HG02798 (cell line): ENCODE measurements around the gene SELENOF.
A peak's percentile ranks its signal among the peaks of the same experiment; 100 is the strongest.
"Not testable (repeated sequence)": the region's sequence is repeated elsewhere in the genome, so short reads cannot be mapped to it uniquely, and the experiment has no call there.

Experiments used
- ATAC-seq: cut with Tn5 transposase; IDR thresholded peaks from one replicate; pipeline ENCODE4 v1.9.1; 2021; ENCODE audit warnings: mild to moderate bottlenecking; ENCODE audit not compliant: unreplicated experiment, poor library complexity

The SELENOF gene

DNA sequence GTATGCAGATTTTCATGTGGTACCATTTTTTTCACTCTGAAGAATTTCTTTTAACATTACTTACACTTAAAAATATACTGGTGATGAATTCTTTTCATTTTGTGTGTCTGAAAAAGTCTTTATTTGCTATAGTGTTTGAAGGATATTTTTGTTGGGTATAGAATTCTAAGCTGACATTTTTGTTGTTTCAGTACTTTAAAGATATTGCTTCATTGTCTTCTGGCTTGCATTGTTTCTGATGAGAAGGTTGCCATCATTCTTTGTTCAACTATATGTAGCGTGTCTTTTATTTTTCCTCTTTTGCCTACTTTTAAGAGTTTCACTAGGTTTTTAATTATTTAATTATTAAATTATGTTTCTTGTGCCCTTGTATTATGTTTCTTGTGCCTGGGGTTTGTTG is 8.5 kb upstream of the SELENOF start:
- no peak for ATAC-seq

DNA sequence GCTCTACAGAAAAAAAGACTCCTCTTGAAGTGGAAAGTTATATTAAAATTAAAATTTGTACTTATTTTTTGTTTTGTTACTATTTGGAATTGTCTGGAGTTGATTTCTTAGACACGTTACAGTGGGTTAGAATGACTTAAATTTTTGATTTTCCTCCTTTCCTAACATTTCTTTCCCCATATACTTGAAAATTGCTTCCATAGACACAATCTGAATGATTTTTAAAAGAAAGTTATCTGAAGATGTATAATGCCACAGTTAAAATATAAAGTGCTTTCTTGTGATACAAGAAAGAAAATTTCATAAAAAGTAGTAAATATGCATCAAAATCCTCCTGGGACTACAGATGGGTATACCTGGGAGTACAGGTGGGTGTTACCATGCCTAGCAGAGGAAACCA is 2.8 kb upstream of the SELENOF start:
- no peak for ATAC-seq

DNA sequence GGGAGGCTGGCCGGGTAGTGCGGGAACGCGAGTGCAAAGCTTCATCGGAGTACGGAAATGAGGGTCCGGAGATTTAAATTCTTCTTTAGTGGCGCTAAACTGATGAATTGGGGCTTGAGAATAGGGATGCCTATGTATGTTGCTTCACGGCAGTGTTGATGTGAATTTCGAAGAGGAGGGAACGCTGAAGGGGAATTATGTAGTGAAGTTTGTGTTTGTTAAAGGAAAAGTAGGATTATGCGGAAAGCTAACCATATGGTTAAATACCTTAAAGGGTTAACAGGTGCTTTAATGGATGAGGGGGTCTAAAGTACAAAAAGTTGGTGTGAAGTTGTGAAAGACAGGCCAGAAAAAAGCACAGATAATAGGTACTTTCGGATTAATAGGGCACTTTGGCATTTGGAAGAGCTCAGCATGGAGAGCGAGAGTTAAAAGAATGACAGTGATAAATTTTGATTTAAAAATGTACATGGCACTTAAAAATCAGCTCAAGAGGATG is 1.9 kb upstream of the SELENOF start:
- ATAC-seq: no peak

DNA sequence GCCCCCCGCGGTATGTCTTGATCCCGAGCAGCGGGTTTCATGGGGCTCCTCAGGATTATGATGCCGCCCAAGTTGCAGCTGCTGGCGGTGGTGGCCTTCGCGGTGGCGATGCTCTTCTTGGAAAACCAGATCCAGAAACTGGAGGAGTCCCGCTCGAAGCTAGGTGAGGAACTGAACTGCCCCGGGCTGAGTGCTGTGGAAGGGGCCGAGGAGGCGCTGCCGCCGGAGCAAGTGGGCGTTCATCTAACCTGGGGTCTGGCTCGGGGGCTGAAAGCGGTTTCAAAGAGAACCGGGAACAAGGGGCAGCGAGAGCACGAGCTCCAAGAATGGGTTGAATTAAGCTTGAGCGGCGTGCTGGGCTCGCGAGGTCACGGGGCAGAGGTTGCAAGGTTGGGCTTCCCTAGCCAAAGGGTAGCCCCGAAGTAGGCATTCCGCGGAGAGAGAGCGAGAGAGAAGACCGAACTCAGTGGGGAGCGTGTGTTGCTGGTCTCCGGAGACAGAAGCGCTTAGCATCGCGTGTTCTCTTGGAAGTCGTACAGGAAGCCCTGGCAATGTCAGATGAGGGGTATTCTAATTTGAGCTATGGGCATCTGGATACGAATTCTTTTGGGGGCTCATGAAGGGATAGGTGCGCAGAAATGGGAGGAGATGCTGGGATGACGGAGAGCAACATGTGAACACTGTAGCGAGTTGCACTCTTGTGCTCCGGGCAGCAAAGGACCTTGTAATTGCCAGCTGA is 1.2 kb upstream of the SELENOF start:
- ATAC-seq: peak; percentile 20

DNA sequence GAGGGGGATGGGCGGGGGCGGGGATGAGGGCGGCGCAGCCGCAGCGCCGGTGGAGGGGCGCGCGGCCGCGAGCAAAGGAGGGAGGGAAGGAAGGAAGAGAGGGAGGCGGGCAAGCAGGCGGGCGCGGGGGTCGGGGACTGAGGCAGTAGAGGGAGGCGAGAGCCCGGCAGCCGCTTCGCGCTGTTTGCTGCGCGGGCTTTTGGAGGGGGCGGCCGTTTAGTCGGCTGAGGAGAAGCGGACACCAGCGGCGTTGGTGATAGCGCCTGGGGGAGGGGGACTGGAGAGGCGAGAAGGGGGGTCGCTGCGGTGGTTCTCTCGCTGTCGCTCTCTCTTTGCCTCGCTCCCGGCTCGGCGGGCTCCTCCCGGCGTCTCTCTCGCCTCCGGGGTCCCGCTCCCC is 673 bp upstream of the SELENOF start, which contains the start of gene HS2ST1:
TSS of gene HS2ST1 (plus strand) at position 35 of the 397 bp plus-strand sequence.
- no peak for ATAC-seq

DNA sequence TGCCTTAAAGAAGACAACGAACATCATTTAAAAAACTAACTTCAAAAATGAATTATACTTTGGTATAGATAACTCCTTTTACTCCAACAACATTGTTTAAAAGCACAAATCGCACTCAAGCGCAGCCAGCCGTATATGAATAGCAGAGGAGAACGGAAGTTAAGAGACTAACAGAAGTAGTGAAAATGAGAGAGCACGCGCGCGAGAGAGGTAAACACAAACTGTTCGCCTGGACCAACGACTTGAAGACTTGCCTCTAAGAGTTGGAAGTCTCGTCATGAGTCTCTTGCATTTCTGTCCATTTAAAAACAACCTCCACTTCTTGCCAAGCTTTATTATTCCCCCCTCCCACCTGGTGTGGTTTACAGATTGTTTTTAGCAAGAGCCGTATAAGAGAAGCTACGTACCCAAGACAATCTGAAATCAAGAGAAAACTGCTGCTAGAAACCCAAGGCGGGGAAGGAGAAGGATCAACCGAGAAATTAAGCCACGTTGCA is 479 bp downstream of the SELENOF start:
- no peak for ATAC-seq

DNA sequence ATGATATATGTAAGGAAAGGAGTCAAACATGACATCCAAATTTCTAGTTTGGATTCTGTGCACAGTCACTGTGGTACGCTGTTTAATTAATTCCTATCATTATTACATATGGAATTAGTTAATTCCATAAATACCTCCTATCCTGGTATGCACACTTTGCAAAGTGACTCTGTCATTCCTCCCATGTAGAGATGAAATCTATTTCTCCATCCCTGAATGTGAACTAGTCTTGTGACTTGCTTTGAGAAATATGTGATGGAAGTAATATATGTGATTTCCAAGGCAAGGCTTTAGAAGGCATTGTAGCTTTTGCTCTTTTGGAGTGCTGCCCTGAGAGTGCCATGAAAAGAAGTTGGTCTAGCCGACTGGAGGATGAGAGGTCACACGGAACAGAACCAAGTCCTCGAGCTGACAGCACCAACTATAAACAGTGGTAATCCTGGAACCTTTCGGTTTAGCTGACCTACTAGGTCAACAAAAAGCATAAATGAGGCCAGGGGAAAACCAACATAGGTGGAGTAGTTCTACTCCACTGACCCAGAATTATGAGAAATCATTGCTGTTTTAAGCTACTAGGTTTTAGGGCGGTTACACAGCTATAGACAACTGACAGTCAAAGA is 1.5 kb downstream of the SELENOF start:
- no peak for ATAC-seq

DNA sequence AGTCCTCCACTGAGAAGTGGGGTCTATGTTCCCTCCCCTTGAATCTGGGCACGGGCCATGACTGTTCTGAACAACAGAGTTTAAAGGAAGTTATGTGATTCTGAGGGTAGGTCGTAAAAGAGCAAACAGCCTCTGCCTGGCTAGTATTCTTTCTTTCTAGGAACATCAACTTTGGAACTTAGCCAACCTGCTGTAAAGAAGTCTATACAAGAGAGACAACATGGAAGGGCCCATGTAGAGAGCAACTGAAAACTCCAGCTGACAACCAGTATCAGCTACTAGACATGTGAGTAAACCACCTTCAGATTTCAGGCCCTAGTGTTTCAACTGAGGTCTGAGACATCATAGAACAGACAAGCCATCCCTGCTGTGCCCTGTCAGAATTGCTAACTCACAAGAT is 7.5 kb downstream of the SELENOF start:
- no peak for ATAC-seq

DNA sequence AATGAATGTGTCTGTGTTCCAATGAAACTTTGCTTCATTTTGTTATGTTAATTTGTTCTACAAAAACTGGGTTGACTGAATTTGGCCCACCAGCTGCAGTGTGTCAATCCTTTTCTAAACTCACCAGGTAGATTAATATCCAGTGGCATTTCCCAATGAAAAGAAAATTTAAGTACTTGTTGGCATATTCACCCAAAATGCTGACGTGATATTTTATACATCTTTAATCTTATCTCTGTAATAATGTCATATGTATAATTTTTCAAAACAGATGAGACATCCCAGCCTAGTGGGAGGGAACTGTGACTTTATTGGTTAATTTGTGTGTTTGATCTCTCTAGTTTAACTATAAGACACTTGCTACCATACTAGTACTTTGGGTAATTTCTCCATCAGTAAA is 8.1 kb downstream of the SELENOF start:
- no peak for ATAC-seq

DNA sequence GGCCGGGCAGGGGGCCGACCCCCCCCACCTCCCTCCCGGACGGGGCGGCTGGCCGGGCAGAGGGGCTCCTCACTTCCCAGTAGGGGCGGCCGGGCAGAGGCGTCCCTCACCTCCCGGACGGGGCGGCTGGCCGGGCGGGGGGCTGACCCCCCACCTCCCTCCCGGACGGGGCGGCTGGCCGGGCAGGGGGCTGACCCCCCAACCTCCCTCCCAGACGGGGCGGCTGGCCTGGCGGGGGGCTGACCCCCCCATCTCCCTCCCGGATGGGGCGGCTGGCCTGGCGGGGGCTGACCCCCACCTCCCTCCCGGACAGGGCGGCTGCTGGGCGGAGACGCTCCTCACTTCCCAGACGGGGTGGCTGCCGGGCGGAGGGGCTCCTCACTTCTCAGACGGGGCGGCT is 14.5 kb downstream of the SELENOF start:
- ATAC-seq: not testable (repeated sequence)

DNA sequence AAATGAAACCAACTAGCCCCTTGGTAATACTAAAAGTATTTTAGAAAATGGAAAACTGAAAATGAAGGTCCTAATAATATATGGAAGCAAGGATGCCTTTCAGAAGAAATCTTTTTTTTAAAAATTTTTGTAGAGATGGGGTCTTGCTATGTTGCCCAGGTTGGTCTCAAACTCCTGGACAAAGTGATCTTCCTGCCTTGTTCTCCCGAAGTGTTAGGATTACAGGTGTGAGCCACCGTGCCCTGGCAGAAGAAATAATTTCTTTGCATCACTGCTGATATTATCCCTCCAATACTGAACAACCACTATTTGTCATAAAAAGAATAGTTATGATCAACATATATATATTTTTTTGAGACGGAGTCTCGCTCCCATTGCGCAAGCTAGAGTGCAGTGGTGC is 25.6 kb downstream of the SELENOF start:
- no peak for ATAC-seq

DNA sequence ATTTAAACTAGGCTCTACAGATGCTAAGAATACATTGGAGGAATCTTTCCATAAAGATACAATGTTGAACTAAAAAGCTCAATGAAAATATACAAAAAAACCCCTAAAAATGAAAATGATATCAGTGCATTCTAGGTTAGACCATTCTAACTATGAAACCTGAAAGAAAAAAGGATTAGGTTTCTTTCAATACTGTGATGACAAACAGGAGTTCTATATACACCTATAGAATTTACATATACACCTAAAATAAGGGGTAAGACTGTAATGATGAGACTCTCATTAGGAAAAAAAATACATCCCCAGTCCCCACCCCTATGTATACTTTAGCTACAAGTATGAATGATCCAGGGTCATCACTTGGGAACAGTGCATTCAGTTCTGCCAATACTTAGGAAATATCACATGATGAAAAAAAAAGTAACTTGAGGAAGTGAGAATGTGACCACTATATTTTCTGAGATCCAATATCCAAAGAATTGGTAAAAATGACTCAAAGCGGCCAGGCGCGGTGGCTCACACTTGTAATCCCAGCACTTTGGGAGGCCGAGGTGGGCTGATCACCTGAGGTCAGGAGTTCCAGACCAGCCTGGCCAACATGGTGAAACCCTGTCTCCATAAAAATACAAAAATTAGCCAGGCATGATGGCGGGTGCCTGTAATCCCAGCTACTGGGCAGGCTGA is 26.3 kb downstream of the SELENOF start:
- no peak for ATAC-seq

DNA sequence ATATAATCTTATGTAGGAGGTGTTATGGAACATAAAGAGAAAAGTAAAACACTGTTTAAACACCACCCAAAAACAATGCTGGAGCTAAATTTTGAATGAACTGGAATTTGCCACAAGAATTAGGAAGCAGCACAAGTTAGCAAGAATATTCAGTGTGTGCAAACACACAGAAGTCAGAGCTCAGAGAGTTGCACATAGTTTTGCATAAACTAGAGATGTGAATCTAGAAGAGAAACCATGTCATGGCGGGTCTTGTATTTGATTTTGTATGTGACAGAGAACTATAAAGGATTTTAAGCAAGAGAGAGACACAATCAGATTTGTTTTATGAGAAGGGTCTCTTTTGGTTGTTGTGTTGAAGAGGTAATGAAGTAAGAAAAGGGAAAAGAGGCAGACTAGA is 38.2 kb downstream of the SELENOF start:
- no peak for ATAC-seq

DNA sequence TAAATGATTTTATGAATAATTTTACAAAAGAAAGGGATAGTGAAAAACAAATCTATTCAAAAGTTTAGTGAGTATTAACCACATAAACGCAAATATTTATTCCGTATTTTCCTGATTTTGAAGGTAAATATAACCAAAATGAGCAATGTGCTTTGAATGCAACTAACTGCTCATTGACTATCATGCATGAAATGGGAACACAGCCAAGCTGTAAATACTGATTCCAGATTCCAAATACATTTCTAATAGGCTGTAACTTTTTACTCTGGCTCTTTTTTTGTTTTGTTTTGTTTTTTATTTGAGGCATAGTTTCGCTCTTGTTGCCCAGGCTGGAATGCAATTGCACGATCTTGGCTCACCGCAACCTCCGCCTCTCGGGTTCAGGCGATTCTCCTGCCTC is 41.8 kb downstream of the SELENOF start:
- ATAC-seq: no peak

DNA sequence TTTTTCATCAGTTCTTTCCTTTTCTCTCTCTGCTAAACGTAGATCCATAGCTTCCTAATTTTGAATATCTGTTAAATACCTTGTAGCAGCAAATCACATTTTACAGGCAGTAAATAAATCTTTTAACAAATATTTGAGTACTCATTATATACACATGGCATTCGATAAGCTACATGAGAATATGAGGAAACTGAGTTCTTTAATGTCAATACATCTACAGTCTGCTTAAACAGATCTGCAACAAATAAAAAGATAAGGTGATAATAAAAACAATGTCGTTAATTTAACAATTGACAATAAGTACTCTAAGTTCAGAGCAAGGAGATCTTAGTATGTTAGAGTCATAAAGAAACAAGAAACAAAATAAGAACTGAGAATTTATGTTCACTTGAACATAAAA is 42.9 kb downstream of the SELENOF start:
- ATAC-seq: no peak

DNA sequence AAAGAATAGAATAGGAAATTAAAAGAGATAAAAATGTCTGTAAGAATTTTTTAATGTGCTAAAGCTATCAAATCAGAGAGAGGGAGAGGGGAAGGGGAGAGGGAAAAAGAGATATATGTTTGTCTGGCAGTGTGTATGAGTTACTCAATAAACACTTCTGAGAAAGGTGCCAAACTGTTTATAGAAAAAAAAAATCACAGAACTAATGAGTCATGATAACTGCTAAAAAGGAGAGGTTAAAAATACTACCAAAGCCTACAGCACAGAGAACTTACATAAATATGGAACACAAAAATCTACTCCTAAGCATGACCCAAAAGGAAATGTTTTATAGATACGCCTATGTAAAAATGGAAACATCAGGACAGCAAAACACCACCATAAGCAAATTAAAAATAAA is 45.4 kb downstream of the SELENOF start:
- ATAC-seq: no peak

DNA sequence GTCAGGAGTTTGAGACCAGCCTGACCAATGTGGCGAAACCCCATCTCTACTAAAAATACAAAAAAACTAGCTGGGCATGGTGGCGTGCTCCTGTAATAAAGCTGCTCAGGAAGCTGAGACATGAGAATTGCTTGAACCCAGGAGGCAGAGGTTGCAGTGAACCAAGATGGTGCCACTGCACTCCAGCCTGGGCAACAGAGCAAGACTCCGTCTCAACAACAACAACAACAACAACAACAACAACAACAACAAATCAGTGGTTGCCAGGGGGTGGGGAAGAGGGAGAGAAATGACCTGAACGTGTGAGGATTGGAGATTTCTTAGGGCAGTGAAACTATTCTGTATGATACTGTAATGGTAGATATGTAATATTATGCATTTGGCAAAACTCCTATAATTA is 46.6 kb downstream of the SELENOF start:
- not testable (repeated sequence) for ATAC-seq

DNA sequence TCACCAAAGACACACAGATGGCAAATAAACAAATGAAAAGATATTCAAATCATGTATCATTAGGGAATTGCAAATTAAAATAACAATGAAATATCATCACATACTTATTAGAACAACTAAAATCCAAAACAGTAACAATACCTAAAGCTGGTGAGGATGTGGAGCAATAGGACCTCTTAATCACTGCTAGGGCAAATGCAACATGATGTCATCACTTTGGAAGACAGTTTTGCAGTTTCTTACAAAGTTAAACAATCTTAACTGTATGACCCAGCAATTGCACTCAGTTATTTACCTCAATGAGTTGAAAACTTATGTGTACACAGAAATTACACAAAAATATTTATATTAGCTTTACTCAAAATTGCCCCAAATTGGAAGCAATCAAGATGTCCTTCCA is 47.3 kb downstream of the SELENOF start:
- no peak for ATAC-seq

DNA sequence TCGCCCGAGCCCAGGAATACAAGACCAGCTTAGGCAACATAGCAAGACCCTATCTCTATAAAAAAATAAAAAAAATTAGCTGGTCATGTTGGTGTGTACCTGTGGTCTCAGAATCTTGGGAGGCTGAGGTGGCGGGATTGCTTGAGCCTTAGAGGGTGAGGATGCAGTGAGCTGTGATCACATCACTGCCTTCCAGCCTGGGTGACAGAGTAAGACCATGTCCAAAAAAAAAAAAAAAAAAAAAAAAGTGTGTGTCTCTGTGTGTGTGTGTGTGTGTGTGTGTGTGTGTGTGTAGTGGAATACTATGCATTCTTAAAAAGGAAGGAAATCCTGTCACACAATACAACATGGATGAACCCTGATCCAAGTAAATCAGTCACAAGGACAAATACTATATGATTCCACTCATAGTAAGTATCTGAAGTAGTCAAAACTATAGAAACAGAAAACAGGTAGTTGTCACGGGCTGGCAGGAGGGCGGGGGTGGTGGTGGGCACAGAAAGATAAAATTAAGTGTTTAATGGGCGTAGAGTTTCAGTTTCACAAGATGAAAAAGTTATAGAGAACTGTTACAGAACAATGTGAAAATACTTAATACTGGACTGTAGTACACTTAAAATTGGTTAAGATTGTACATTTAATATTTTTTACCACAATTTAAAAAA is 47.8 kb downstream of the SELENOF start:
- ATAC-seq: no peak

DNA sequence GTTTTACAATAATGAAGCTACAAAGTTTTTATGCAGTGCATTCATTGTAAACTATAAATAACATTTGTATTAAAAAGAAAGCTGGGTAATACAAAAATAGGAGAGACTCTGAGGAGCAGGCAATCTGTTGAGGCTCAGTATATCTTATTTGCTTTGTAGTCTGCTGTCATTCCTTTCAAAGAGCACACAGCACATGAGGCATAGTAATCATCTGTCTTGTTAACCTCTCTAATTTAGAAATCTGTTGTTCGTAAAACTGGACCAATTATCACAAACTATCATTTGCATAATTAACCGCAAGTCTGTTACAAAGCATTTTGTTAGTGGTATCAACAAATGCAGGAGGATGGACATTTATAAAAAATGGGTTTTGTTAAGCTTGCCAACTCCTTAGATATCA is 51.0 kb downstream of the SELENOF start:
- no peak for ATAC-seq

DNA sequence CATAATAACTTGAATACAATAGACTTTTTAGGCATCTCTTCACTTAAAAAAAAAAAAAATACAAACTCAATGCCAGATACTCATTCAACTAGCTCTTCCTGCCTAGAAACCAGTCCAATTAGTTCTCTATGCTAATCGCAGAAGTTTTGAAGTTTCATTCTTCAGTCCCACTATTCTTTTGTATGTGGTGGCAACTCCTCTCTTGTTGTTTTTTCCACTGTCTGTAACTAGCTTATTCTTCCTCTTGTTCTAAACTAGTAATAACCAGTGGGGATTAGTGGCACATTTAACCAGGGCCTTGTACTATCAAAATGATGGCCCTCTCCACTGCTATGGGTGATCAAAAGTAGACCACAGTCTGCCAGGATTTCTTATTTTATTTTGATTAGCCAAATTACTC is 52.5 kb downstream of the SELENOF start:
- ATAC-seq: no peak
